ENCODE measurements around the gene DDR2.
A peak's percentile ranks its signal among the peaks of the same experiment; 100 is the strongest.
"Not testable (repeated sequence)": the region's sequence is repeated elsewhere in the genome, so short reads cannot be mapped to it uniquely, and the experiment has no call there.

The DDR2 gene

GRCh38 chr1:162788783-162789182 is 156.5 kb downstream of the DDR2 start:
- DNase-seq: not testable (repeated sequence)

DNA sequence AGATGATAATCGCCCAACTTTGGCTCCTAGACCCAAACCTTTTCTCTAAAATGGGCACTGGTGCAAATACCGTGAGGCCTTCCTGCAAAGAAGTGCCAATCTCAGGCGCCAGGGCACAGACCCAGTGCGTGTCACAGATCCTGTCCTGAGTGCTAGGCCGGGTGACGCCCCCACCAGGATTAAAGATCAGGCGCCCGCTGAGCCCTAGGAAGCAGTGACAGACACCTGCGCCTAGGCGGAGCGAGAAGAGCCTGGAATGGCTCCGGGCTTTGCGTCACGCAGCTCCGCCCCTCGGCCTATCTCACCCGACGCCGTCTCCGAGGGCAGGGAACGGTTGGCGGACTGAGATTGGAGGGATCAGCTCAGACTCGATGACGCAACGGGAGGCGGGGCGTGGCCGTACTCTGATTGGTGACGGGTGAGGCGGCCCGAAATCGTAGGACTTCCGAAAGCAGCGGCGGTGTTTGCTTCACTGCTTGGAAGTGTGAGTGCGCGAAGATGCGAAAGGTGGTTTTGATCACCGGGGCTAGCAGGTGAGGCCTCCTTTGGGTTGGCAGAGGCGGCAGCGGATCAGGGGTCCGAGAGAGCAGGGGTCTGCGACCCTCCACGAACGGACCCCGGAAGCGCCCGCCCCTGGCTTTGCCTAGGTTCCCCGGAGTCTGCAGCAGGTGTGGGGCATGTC is 158.2 kb downstream of the DDR2 start, which contains the start of gene HSD17B7:
Gene HSD17B7, plus strand, starts transcription at position 400 of the 682 bp plus-strand sequence. Its CDS starts 99 bp downstream, at position 499.
- peak; percentile 56 to 63 for DNase-seq

DNA sequence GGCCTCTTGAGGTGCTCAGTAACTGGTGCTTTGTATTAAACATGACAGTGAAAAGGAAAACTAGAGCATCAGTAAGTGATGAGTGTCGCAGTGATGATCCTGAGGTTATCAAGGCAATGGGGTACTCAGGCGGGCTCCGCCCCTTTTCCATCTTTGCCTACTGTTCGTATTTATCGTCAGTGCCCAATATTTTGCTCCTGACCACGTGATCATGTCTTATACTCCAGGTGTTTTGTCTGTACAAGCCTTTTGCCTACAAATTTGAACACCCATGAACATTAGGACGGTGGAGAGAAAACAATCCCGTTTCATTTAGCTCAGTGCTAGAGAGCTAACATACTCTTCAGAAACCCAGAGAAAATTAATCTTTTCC is 158.7 kb downstream of the DDR2 start:
- DNase-seq: not testable (repeated sequence)

GRCh38 chr1:162794284-162794683 is 162.0 kb downstream of the DDR2 start:
- not testable (repeated sequence) for DNase-seq

DNA sequence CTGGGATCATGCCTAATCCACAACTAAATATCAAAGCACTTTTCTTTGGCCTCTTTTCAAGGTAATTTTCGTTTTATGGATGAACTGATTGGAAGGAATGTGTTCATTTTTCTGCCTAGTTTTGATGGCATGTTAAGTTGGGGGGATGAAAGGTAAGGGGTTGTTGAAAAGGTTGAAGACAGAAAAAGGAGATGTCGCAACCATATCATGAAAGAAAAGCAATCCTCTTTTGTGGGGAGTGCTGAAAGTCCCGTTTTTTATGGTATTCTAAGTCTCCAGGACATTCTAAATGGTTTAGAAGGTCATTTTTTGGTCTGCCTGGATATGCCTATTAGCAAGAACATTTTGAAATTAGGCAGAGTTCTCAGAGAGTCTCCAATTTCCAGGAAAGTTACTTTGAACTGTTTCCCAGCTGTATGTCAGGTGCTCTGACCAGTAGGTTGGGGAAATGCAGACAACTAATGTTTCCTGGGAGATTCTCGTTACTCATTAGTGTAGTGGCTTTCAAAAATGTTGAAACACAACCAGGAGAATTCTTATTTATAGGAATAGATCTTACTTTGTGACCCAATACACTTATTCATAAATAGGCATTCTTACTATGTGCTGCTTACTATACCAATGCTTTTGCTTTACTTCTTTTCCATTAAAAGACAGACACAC is 164.5 kb downstream of the DDR2 start:
- not testable (repeated sequence) for DNase-seq

GRCh38 chr1:162799995-162800830 is 167.9 kb downstream of the DDR2 start:
- not testable (repeated sequence) for DNase-seq

- not testable (repeated sequence) for DNase-seq
Measured at GRCh38 chr1:162807503-162807902, 175.2 kb downstream of the DDR2 start.

DNA sequence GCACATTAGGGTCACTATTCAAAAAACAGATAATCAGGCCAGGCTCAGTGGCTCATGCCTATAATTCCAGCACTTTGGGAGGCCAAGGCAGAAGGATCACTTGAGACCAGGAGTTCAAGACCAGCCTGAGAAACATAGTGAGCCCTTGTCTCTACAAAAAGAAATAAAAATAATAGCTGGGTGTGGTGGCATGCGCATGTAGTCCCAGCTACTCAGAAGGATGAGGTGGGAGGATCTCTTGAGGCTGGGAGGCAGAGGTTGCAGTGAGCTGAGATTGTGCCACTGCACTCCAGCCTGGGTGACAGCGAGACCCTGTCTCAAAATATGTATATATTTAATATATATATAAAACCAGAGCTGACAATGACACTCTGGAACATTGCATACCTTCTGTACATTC is 180.1 kb downstream of the DDR2 start:
- not testable (repeated sequence) for DNase-seq

DNA sequence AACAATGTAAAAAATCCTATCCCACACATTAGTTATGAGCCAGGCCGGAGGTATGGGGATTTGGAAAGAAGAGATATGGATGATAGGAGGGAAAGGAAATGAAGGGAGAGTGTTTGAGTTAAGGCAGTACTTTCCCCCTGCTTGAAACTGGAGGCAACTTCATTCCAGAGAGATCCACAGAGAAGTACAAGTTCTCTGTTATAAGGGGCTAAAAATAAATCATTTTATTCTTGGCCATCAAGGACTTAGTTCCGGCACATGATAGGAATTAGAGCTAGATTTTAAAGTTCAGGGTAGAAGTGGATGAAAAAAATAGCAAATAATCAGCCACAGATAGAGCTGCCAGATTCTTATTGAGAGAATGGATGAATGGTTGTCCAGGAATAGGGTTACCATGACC is 185.9 kb downstream of the DDR2 start:
- DNase-seq: not testable (repeated sequence)

DNA sequence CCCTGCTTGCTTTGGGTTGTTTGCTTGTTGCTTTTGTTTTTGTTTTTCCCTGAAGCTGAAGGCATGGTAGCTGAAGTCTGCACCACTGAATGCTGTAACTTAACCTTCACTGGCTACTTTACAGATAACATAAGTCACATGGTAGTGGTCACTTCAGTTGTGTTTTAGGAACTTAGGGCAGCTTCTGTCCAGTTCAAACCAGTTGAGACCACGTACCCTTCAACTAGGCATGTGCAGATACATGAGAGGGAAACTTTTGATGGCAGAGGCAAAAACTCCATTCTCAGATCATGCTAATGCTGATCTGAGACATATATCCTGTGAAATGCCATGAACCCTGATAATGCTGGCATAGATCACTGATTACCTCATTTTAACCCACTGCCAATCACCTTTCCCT is 186.4 kb downstream of the DDR2 start:
- DNase-seq: not testable (repeated sequence)

- DNase-seq: no peak
Measured at GRCh38 chr1:162822391-162823200, 190.3 kb downstream of the DDR2 start.

DNA sequence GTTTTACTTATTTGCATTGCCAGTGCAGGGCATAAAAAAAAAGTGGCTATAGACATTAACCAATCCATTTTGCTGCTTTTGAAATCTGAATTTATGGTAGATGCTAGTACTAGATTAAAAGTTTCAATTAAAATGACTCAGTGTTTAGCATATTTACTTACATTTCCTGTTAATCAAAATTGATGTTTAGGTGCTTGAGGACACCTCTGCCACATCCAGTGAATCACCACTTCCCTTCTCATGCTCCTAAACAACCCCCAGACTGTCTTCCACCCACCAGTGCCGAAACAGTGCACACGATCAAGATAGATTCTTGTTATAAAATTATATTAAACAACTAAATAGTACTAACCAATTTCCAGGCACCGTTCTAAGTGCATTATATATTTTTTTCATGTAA is 191.0 kb downstream of the DDR2 start:
- no peak for DNase-seq

DNA sequence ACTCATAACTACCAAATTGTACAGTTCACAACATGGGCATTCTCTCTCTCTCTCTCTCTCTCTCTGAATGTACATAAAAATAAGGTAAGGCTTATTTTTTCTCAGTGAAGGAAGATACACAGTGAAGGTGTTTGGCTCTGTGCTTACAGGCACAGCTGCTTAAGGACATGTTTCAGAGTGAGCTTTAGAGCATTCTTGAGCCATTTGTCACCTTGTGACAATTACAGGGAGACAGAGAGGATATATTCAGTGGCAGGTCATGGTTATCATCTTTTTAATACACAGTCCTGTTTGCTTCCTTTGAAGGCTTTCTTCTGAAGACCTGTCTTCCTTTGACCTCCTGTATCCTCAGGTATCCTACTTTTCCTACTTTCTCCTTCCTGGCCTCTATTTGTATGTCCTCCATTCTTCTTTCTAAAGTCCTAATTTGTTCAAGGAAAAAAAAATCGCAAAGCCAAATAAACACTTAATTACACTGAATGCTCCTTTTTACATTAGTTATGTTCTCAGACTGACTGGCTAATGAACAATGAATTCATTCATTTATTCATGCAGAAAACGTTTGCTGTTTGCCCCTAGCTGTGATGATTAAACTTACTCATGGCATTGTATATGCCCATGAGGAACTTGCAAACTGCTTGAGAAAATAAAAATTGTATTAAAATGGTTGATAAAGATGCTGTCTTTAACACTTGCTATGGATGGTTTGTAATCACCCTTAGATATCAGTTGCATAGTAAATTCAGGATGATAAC is 191.7 kb downstream of the DDR2 start:
- no peak for DNase-seq

DNA sequence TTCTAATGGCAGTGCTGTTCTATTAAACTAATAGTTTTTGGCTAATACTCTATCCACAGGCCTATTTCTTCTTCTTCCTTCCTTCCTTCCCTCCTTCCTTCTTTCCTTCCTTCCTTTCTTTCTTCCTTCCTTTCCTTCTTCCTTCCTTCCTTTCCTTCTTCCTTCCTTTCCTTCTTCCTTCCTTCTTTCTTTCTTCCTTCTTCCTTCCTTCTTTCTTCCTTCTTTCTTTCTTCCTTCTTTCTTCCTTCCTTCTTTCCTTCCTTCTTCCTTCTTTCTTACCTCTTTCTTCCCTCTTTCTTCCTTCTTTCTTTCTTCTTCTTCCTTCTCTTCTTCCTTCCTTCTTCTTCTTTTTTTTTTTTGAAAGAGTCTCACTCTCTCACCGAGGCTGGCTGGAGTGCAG is 197.0 kb downstream of the DDR2 start:
- DNase-seq: no peak

DNA sequence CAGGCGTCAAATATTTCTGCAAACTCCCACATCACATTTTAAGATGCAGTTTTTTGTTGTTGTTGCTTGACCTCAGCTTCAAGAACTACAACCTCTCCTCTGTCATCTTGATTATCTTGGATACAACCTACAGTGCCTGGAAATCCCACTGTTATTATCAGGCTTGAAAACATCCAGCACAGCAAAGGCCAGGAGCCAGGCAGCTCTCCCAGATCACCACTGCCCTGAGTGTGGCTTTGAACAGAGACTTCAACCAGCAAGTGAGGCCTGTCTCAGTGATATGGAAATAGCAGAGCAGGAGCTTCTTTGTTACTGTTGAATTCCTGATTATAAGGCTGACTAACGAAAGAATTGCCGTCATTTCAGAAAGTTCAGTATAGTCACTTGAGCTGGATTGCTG is 200.2 kb downstream of the DDR2 start:
- no peak for DNase-seq

- DNase-seq: no peak
Measured at GRCh38 chr1:162835157-162835899, 203.1 kb downstream of the DDR2 start.
